Measurements from ENCODE around the gene ANKK1. TPM values are rescaled to one million over a fixed set of nuclear protein-coding genes. Genes with fewer than 3 reads are reported as not detected.

The ANKK1 gene
- total and polyA plus RNA-seq, 4 donors, result 0.01 to 0.08 TPM; not detected in 2

- TF ChIP-seq CTCF (IDR thresholded peaks at IDR 0.05; ENCODE audit: low read depth, low read length, missing input control) (no peak), TAF1 (conservative IDR thresholded peaks at IDR 0.05) (no peak), HNF4G (IDR thresholded peaks at IDR 0.05) (no peak), ZBTB33 (IDR thresholded peaks at IDR 0.05) (no peak), RAD21 (IDR thresholded peaks at IDR 0.05) (no peak), SP1 (IDR thresholded peaks at IDR 0.05) (no peak), HNF4A (conservative IDR thresholded peaks at IDR 0.05) (no peak), ATF3 (IDR thresholded peaks at IDR 0.05) (no peak), NR2F2 (IDR thresholded peaks at IDR 0.05) (no peak), RXRA (IDR thresholded peaks at IDR 0.05) (no peak), MAX (IDR thresholded peaks at IDR 0.05) (no peak)
Measured at GRCh38 chr11:113396690-113397089, 9.1 kb downstream of the ANKK1 start.

GRCh38 chr11:113397212-113397611 lies 9.6 kb downstream of the ANKK1 start:
- H3K9ac ChIP-seq (ENCODE audit: low read depth in 1 of 2, low read length in 2 of 2), result no peak overlapping the region
- no peak overlapping the region for H3K4me3 ChIP-seq (ENCODE audit: low read depth in 1 of 3, low read length in 3 of 3)
- no peaks in the 10 kb centered on the region for H3K4me1 ChIP-seq (ENCODE audit: control insufficient read depth in 4 of 4, insufficient read depth in 4 of 4, low read length in 3 of 4)
- H3K27me3 ChIP-seq (ENCODE audit: control insufficient read depth in 4 of 4, insufficient read depth in 4 of 4, low read length in 3 of 4), result no peaks in the 10 kb centered on the region
- no peak overlapping the region for H3K27ac ChIP-seq (ENCODE audit: low read depth in 1 of 2, low read length in 2 of 2)
- no peak for DNase-seq (ENCODE audit: low spot score)
- TF ChIP-seq MAX (IDR thresholded peaks at IDR 0.05) (no peak), GABPA (IDR thresholded peaks at IDR 0.05 in 1 of 2, conservative IDR thresholded peaks at IDR 0.05 in 1 of 2) (no peak), TAF1 (conservative IDR thresholded peaks at IDR 0.05) (no peak), YY1 (IDR thresholded peaks at IDR 0.05) (no peak)
- no peaks in the 10 kb centered on the region for H3K9me3 ChIP-seq (ENCODE audit: control insufficient read depth in 4 of 4, low read length in 3 of 4)
- WGBS, result 86% methylated on average over 7 of the region's 7 CpGs
- H3K36me3 ChIP-seq (ENCODE audit: control insufficient read depth in 4 of 4, insufficient read depth in 3 of 4, low read depth in 1 of 4, low read length in 3 of 4), result no peaks in the 10 kb centered on the region

More at GRCh38 chr11:113396690-113397089, 9.1 kb downstream of the ANKK1 start:
- Histone ChIP-seq H3K4me3 (ENCODE audit: low read depth in 1 of 3, low read length in 3 of 3) (no peak overlapping the region), H3K36me3 (ENCODE audit: control insufficient read depth in 4 of 4, insufficient read depth in 3 of 4, low read depth in 1 of 4, low read length in 3 of 4) (no peaks in the 10 kb centered on the region), H3K27me3 (ENCODE audit: control insufficient read depth in 4 of 4, insufficient read depth in 4 of 4, low read length in 3 of 4) (no peaks in the 10 kb centered on the region), H3K9ac (ENCODE audit: low read depth in 1 of 2, low read length in 2 of 2) (no peak overlapping the region), H3K27ac (ENCODE audit: low read depth in 1 of 2, low read length in 2 of 2) (no peak overlapping the region), H3K9me3 (ENCODE audit: control insufficient read depth in 4 of 4, low read length in 3 of 4) (no peaks in the 10 kb centered on the region), H3K4me1 (ENCODE audit: control insufficient read depth in 4 of 4, insufficient read depth in 4 of 4, low read length in 3 of 4) (no peaks in the 10 kb centered on the region)
- WGBS, result 69% methylated on average over 1 of the region's 1 CpG
- DNase-seq (ENCODE audit: low spot score), result no peak

- no peaks in the 10 kb centered on the region for H3K4me1 ChIP-seq (ENCODE audit: control insufficient read depth in 4 of 4, insufficient read depth in 4 of 4, low read length in 3 of 4)
- no peak for TF ChIP-seq ATF3 (IDR thresholded peaks at IDR 0.05)
- no peak for TF ChIP-seq REST (IDR thresholded peaks at IDR 0.05)
- TF ChIP-seq HNF4G (IDR thresholded peaks at IDR 0.05), result no peak
- TF ChIP-seq SP1 (IDR thresholded peaks at IDR 0.05), result no peak
- no peak for TF ChIP-seq CTCF (IDR thresholded peaks at IDR 0.05; ENCODE audit: low read depth, low read length, missing input control)
- no peak for TF ChIP-seq YY1 (IDR thresholded peaks at IDR 0.05)
- TF ChIP-seq HNF4A (conservative IDR thresholded peaks at IDR 0.05), result no peak
- DNase-seq (ENCODE audit: low spot score), result no peak
- H3K36me3 ChIP-seq (ENCODE audit: control insufficient read depth in 4 of 4, insufficient read depth in 3 of 4, low read depth in 1 of 4, low read length in 3 of 4), result no peaks in the 10 kb centered on the region
- no peaks in the 10 kb centered on the region for H3K9me3 ChIP-seq (ENCODE audit: control insufficient read depth in 4 of 4, low read length in 3 of 4)
- H3K4me3 ChIP-seq (ENCODE audit: low read depth in 1 of 3, low read length in 3 of 3), result no peak overlapping the region
- 92% methylated on average over 4 of the region's 4 CpGs for WGBS
- H3K9ac ChIP-seq (ENCODE audit: low read depth in 1 of 2, low read length in 2 of 2), result no peak overlapping the region
- no peak overlapping the region for H3K27ac ChIP-seq (ENCODE audit: low read depth in 1 of 2, low read length in 2 of 2)
- H3K27me3 ChIP-seq (ENCODE audit: control insufficient read depth in 4 of 4, insufficient read depth in 4 of 4, low read length in 3 of 4), result no peaks in the 10 kb centered on the region
Measured at GRCh38 chr11:113397821-113398220, 10.2 kb downstream of the ANKK1 start.

Data from liver (tissue), 9 donors.